ENCODE results near the gene PKP4. TPM values are rescaled to one million over a fixed set of nuclear protein-coding genes. Genes with fewer than 3 reads are reported as not detected.
A peak's percentile ranks its signal among the peaks of the same experiment; 100 is the strongest.

Gene PKP4
- total and polyA plus RNA-seq, 2 of the 8 experiments (the other 6 are each of a cell fraction or from before 2014, with no cell fraction given): 48.2 to 88.0 TPM

DNA sequence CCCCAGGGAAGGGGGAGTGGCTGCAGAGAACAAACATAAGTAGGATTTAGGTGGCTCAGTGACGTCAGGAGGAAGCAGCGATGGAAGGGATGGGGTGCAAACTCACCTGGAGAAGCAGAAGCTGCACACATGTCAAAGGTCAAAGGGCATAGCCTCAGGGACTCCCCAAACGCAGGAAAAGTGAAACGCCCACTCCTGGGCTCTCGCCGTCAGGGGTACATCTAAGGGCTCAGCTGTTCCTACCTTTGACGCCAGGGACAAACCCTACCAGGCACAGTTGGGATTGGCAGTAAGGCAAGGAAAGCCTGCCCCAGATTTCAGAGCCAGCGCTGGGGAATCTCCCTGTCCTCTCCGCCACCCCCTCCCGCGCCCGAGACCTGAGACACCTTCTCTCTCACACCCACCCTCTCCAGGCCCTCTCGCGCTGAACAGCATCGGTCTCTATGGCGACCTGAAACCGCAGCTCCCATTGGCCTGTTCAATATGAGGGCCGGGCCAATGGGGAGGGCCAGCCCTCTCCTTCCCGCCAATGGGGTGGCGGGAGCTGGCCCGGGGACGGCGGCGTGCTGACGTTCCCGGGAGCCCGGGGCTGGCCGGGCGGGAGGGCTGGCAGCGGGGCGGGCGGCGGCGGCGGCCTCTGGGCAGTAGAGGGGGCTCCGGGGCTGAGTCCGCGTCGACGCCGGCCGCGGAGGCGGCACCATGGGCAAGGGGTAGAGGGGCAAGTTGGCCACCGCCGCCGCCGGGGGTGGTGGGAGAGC, at the start of gene PKP4, which contains the start of gene CCDC148 (continued):
- TF ChIP-seq POLR2A (IDR thresholded peaks at IDR 0.05; ENCODE audit: control extremely low read depth in 1 of 2, low read depth in 2 of 2, low read length in 2 of 2) (peak; percentile 60 to 67; a peak in 2 of 3 replicates), RAD21 (IDR thresholded peaks at IDR 0.05 in 1 of 2, conservative IDR thresholded peaks at IDR 0.05 in 1 of 2; ENCODE audit: low read depth in 2 of 2, low read length in 2 of 2) (peak in 1 of 2 experiments; percentile 38; a peak in 1 of 4 replicates), BRCA1 (IDR thresholded peaks at IDR 0.05; ENCODE audit: low read depth, low read length) (no peak), CTBP2 (IDR thresholded peaks at IDR 0.05; ENCODE audit: borderline replicate concordance, insufficient read depth, insufficient read length, low read length) (no peak), POLR2AphosphoS5 (IDR thresholded peaks at IDR 0.05; ENCODE audit: low read depth, low read length) (no peak), BCL11A (IDR thresholded peaks at IDR 0.05; ENCODE audit: low read depth in 2 of 2, low read length in 2 of 2) (no peak), GTF2F1 (IDR thresholded peaks at IDR 0.05; ENCODE audit: borderline replicate concordance, low read depth, low read length) (no peak), SIN3A (conservative IDR thresholded peaks at IDR 0.05 in 1 of 2, IDR thresholded peaks at IDR 0.05 in 1 of 2; ENCODE audit: low read depth in 1 of 2, low read length in 2 of 2) (peak; percentile 78 to 87; a peak in 2 of 4 replicates), TAF7 (optimal IDR thresholded peaks at IDR 0.05; ENCODE audit: borderline replicate concordance, low read depth, low read length) (no peak), ATF2 (IDR thresholded peaks at IDR 0.05; ENCODE audit: low read length) (no peak), HDAC2 (IDR thresholded peaks at IDR 0.05; ENCODE audit: borderline replicate concordance in 1 of 2, low read depth in 2 of 2, low read length in 2 of 2) (no peak), TBP (IDR thresholded peaks at IDR 0.05; ENCODE audit: low read depth, low read length) (peak; percentile 34; the same call in 1 of the 2 replicates), SAP30 (IDR thresholded peaks at IDR 0.05; ENCODE audit: insufficient read depth, insufficient replicate concordance, low read length) (peak; percentile 48), SP1 (IDR thresholded peaks at IDR 0.05; ENCODE audit: low read depth, low read length) (peak; percentile 65), RFX5 (IDR thresholded peaks at IDR 0.05; ENCODE audit: borderline replicate concordance, low read depth, low read length) (no peak), CBX8 (IDR thresholded peaks at IDR 0.05; ENCODE audit: borderline replicate concordance, low read depth, low read length) (no peak), JUN (IDR thresholded peaks at IDR 0.05; ENCODE audit: low read depth, low read length) (no peak), FOSL1 (IDR thresholded peaks at IDR 0.05; ENCODE audit: insufficient read depth, low read depth, low read length) (no peak)
- TF ChIP-seq, protein P1, sequence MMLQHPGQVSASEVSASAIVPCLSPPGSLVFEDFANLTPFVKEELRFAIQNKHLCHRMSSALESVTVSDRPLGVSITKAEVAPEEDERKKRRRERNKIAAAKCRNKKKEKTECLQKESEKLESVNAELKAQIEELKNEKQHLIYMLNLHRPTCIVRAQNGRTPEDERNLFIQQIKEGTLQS (IDR thresholded peaks at IDR 0.05; ENCODE audit: insufficient read depth, low read depth, low read length): no peak
